Skin of body (tissue), 2 donors: ENCODE measurements around the gene ANKRD18A. TPM values are rescaled to one million over a fixed set of nuclear protein-coding genes. Genes with fewer than 3 reads are reported as not detected.
"Not testable (repeated sequence)": the region's sequence is repeated elsewhere in the genome, so short reads cannot be mapped to it uniquely, and the experiment has no call there.

Experiments
- DNase-seq: peaks from one replicate; lab custom pipeline; 2025; lab: John Stamatoyannopoulos, UW
- total RNA-seq: library from RNA; depleted of rRNA; stranded (reverse); fragments of >200 nt; gene quantifications from one replicate; pipeline ENCODE4 v1.2.3, GENCODE V29; 2014

ANKRD18A gene
- total RNA-seq, 1 donor from 2014 or later = 2.8 TPM

DNA sequence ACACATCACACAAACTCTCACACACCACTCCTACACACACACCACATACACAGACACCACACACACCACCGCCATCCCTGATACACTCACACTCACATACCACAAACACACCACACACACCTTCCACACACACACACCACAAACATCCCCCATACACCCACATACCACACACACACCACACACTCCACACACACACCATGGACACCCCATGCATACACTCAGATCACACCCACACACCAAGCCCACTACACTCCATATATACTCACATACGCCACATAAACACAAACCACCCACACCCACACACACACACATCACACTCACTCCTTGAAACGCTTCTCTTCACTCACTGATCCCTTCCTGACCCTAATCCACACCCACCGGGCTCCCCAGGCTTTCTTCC is 9.1 kb upstream of the ANKRD18A start:
- no peak for DNase-seq

GRCh38 chr9:38626006-38626405 is 5.6 kb upstream of the ANKRD18A start:
- DNase-seq = no peak

DNA sequence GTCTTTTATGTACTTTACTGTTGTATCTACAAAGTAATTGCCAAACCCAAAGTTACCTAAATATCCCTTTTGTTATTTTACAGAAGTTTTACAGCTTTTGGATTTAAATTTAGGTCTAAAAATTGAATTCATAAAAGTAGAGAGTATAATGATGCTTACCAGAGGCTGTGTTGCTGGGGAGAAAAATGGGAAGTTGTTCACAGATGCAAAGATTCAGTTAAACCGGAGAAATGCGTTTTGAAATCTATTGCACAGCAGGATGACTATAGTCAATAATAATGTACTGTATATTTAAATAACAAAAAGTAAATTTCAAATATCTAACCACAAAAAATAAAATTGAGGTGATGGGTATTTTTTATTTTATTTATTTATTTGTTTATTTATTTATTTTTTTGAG is 2.6 kb upstream of the ANKRD18A start:
- DNase-seq = no peak

GRCh38 chr9:38622288-38622674 is 1.9 kb upstream of the ANKRD18A start:
- DNase-seq = no peak

DNA sequence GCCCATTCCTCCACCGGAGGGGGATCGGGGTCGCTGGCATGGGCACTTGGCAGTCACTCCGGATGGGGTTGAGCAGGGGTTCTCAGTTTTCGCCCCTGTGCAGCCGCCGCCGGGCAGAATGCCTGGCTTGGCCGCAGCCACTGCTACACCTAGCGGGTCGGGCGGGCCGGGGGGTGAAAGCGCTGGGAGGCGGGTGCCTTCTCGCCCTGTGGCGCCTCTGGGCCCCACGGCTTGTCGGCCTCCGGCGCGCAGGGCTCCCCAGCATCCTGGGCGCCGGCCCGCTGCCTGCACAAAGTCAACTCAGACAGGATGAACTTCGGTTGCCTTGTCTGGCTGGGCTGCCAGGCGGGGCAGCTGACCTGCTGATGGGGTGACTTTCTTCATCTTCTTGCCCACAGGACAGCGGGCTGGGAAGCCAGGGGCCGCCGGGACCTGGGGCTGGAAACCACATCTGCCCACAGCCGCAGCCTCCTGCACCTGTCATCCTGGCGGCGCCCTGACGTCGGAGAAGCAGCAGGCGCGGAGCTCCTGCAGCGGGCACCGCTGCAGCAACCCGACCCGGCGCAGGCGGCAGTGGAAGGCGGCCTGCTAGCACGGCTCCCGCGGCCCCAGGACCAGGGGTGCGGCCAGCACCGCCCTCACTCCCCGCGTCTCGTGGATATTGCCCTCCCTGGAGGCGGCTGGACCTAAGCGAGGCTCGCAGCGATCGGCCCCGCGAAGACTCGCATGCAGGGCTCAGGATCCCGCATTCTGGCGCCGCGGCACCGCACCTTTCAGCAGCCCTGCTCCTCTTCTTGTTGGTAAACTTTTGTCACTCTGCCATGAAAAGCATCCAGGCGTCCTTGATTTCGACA is 1.3 kb upstream of the ANKRD18A start:
- DNase-seq = no peak

- no peak for DNase-seq
Observed at GRCh38 chr9:38619556-38620447, 594 bp downstream of the ANKRD18A start.

- not testable (repeated sequence) for DNase-seq
Observed at GRCh38 chr9:38598029-38598745, 22.2 kb downstream of the ANKRD18A start.

GRCh38 chr9:38595117-38595516 is 25.3 kb downstream of the ANKRD18A start:
- not testable (repeated sequence) for DNase-seq

- not testable (repeated sequence) for DNase-seq
Observed at GRCh38 chr9:38591346-38592063, 28.9 kb downstream of the ANKRD18A start.

- DNase-seq = not testable (repeated sequence)
Observed at GRCh38 chr9:38583765-38584164, 36.6 kb downstream of the ANKRD18A start.

DNA sequence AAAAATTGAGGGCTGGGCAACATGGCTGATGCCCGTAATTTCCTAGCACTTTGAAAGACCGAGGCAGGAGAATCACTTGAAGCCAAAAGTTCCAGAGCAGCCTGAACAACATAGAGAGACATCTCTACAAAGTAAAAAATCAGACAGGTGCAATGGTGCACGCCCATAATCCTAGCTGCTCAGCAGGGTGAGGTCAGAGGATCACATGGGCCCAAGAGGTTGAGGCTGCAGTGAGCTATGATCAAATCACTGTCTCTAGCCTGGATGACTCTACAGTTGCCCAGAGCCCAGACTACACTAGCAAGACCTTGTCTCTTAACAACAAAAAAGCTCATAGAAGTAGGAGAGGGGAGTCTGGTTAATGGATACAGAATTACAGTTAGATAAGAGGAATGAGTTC is 40.3 kb downstream of the ANKRD18A start:
- DNase-seq = not testable (repeated sequence)

GRCh38 chr9:38576181-38576580 is 44.2 kb downstream of the ANKRD18A start:
- DNase-seq = not testable (repeated sequence)

GRCh38 chr9:38566048-38566447 is 54.3 kb downstream of the ANKRD18A start:
- not testable (repeated sequence) for DNase-seq

DNA sequence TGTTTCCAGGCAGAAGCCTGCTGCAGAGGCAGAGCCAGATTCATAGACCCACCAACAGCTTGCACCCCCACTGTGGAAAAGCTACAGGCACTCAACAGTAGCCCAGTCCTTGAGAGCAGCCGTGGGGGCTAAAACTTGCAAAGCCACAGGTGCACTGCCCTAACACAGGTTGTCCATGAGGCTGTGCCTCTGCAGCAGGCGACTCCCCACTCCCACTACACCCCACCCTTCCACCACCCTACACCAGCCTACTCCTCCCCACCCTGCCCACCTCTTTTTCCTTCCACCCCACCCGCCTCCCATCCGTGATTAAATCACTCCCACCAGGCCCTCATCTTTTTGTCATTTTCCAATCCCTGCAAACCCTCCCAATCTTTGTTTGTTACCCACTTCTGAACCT is 55.2 kb downstream of the ANKRD18A start:
- not testable (repeated sequence) for DNase-seq

DNA sequence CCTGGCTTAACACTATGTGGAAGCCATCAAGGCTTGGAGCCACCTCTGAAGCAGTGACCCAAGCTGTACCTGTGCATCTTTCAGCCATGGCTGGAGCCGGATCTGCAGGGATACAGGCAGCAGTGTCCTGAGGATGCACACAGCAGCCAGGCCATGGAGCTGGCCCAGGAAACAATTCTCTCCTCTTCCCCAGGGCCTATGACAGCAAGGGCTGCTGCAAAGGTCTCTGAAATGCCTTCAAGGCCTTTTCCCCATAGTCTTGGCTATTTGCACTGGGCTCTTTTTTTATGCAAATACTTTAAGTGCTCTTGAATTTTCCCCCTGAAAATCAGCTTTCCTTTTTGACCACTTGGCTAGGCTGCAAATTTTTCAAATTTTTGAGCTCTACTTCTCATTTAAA is 56.5 kb downstream of the ANKRD18A start:
- not testable (repeated sequence) for DNase-seq

GRCh38 chr9:38561134-38561533 is 59.3 kb downstream of the ANKRD18A start:
- DNase-seq = not testable (repeated sequence)

DNA sequence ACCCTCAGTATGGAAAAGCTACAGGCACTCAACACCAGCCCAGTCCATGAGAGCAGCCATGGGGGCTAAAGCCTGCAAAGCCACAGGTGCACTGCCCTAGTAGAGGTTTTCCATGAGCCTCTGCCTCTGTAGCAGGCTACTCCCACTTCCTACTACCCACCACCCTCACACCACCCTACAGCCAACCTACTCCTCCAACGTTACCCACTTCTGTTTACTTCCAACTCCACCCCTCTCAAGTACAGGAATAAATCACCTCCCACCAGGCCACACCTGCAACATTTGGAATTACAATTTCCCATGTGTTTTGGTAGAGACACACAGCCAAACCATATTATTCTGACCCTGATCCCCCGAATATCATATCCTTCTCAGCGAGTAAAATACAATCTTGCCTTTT is 61.2 kb downstream of the ANKRD18A start:
- DNase-seq = not testable (repeated sequence)

GRCh38 chr9:38557746-38558145 is 62.6 kb downstream of the ANKRD18A start:
- DNase-seq = not testable (repeated sequence)

DNA sequence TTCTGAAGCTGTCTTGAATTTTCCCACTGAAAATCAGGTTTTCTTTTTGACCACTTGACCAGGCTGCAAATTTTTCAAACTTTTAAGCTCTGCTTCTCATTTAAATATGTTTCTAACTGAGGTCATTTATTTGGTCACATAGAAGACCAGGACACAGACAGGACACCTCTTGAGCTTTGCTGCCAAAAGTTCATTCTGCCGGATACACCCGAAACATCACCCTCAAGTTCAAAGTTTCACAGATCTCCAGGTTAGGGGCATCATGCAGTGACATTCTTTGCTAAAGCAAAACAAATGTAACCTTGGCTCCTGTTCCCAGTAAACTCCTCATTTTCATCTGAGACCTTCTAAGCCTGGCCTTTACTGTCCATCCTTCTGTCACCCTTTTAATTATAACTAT is 65.4 kb downstream of the ANKRD18A start:
- not testable (repeated sequence) for DNase-seq

GRCh38 chr9:38553019-38553418 is 67.4 kb downstream of the ANKRD18A start:
- not testable (repeated sequence) for DNase-seq
